ENCODE data around the gene TKT.

The TKT gene

DNA sequence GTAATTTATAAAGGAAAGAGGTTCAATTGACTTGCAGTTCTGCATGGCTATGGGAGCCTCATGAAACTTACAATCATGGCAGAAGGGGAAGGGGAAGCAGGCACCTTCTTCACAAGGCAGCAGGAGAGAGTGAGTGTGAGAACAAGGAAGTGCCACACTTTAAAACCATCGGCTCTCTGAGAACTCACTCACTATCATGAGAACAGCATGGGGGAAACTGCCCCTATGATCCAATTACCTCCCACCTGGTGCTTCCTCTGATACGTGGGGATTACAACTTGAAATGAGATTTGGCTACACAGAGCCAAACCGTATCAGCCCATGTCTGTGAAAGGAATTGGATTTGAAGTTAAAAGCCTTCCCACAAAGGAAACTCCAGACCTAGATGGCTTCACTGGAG, 39.1 kb downstream of the TKT start:
- no peak overlapping the region for H2BK120ac ChIP-seq (ENCODE audit: low read depth, low read length)
- no peak overlapping the region for H3K23ac ChIP-seq (ENCODE audit: low read depth, low read length, poor library complexity)
- H3K4me3 ChIP-seq (ENCODE audit: low read length in 2 of 2) = no peak overlapping the region
- no peak overlapping the region for H3K27ac ChIP-seq (replicated peaks; ENCODE audit: low read length)
- no peaks in the 10 kb centered on the region for H3K79me1 ChIP-seq (ENCODE audit: low read depth, low read length)
- H3K9ac ChIP-seq (ENCODE audit: low read depth, low read length, poor library complexity) = no peak overlapping the region
- H2AK5ac ChIP-seq (ENCODE audit: low read depth, low read length) = no peak overlapping the region
- no peak overlapping the region for H2BK5ac ChIP-seq (ENCODE audit: low read length)
- no peak for DNase-seq (ENCODE audit: low spot score)
- no peaks in the 10 kb centered on the region for H3K27me3 ChIP-seq (ENCODE audit: control insufficient read depth in 3 of 3, insufficient read depth in 3 of 3, low read depth in 1 of 3, low read length in 3 of 3)
- no peak overlapping the region for H3K4ac ChIP-seq (ENCODE audit: low read length)
- no peak overlapping the region for H3K14ac ChIP-seq (ENCODE audit: low read length)
- no peak overlapping the region for H4K8ac ChIP-seq (ENCODE audit: low read depth, low read length)
- H2BK15ac ChIP-seq (ENCODE audit: low read length) = no peak overlapping the region
- H3K9me3 ChIP-seq (replicated peaks in 1 of 2; ENCODE audit: control insufficient read depth in 2 of 2, insufficient read depth in 1 of 2, low read depth in 1 of 2, low read length in 2 of 2) = no peaks in the 10 kb centered on the region
- H3K4me1 ChIP-seq (ENCODE audit: control insufficient read depth in 2 of 2, insufficient read depth in 1 of 2, low read depth in 1 of 2, low read length in 2 of 2) = no peaks in the 10 kb centered on the region
- no peak overlapping the region for H4K91ac ChIP-seq (ENCODE audit: low read depth, low read length, poor library complexity)
- H3K18ac ChIP-seq (ENCODE audit: low read length) = no peak overlapping the region
- H3K4me2 ChIP-seq (ENCODE audit: insufficient read depth, low read length, poor library complexity, severe bottlenecking) = no peak overlapping the region
- H2BK12ac ChIP-seq (ENCODE audit: low read length) = no peak overlapping the region
- no peak overlapping the region for H2AFZ ChIP-seq (ENCODE audit: low read length)
- H3K36me3 ChIP-seq (replicated peaks in 1 of 2; ENCODE audit: control insufficient read depth in 2 of 2, insufficient read depth in 2 of 2, low read length in 2 of 2) = no peaks in the 10 kb centered on the region
- WGBS, 2 donors (ENCODE audit: extremely low coverage in 2 of 2, insufficient read length in 2 of 2, insufficient replicate concordance in 1 of 2) = no CpG with 5 or more reads among the region's 3 CpGs

DNA sequence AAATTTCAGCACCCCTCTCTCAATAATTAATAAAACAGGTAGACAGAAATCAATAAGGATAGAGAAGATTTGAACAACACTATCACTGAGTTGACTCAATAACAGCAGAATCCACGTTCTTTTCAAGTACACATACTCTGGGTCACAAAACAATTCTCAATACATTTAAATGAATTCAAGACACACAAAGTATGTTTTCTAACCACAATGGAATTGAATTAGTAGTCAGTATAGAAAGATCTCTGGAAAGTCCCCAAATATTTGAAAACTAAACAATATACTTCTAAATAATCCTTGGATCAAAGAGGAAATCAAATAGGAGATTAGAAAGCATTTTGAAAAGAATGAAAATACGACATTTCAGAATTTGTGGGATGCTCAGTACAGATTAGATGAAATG, 40.0 kb downstream of the TKT start:
- Histone ChIP-seq H2BK120ac (ENCODE audit: low read depth, low read length) (no peak overlapping the region), H3K4me3 (ENCODE audit: low read length in 2 of 2) (no peak overlapping the region), H3K9me3 (replicated peaks in 1 of 2; ENCODE audit: control insufficient read depth in 2 of 2, insufficient read depth in 1 of 2, low read depth in 1 of 2, low read length in 2 of 2) (no peaks in the 10 kb centered on the region), H3K36me3 (replicated peaks in 1 of 2; ENCODE audit: control insufficient read depth in 2 of 2, insufficient read depth in 2 of 2, low read length in 2 of 2) (no peaks in the 10 kb centered on the region), H3K27me3 (ENCODE audit: control insufficient read depth in 3 of 3, insufficient read depth in 3 of 3, low read depth in 1 of 3, low read length in 3 of 3) (no peaks in the 10 kb centered on the region), H2AFZ (ENCODE audit: low read length) (no peak overlapping the region), H3K18ac (ENCODE audit: low read length) (no peak overlapping the region), H3K23ac (ENCODE audit: low read depth, low read length, poor library complexity) (no peak overlapping the region), H3K27ac (replicated peaks; ENCODE audit: low read length) (no peak overlapping the region), H4K8ac (ENCODE audit: low read depth, low read length) (no peak overlapping the region), H2BK15ac (ENCODE audit: low read length) (no peak overlapping the region), H4K91ac (ENCODE audit: low read depth, low read length, poor library complexity) (no peak overlapping the region), H2AK5ac (ENCODE audit: low read depth, low read length) (no peak overlapping the region), H3K14ac (ENCODE audit: low read length) (no peak overlapping the region), H3K79me1 (ENCODE audit: low read depth, low read length) (no peaks in the 10 kb centered on the region), H3K4me2 (ENCODE audit: insufficient read depth, low read length, poor library complexity, severe bottlenecking) (no peak overlapping the region), H2BK5ac (ENCODE audit: low read length) (no peak overlapping the region), H3K4me1 (ENCODE audit: control insufficient read depth in 2 of 2, insufficient read depth in 1 of 2, low read depth in 1 of 2, low read length in 2 of 2) (no peaks in the 10 kb centered on the region), H2BK12ac (ENCODE audit: low read length) (no peak overlapping the region), H3K9ac (ENCODE audit: low read depth, low read length, poor library complexity) (no peak overlapping the region), H3K4ac (ENCODE audit: low read length) (no peak overlapping the region)
- WGBS, 2 donors (ENCODE audit: extremely low coverage in 2 of 2, insufficient read length in 2 of 2, insufficient replicate concordance in 1 of 2) = no CpG with 5 or more reads among the region's 2 CpGs
- DNase-seq (ENCODE audit: low spot score) = no peak

DNA sequence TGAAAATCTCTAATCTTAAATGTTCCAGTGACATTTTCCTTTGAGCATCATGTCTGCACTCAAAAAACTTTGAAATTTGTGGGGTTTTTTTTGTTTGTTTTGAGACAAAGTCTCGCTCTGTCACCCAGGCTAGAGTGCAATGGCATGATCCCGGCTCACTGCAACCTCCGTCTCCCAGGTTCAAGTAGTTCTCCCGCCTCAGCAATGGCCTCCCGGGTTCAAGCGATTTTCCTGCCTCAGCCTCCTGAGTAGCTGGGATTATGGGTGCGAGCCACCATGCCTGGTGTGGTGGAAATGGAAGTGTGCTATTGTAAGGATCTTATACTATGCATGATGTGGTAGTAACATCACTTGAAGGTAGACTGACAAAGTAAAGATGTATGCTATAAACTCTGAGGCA, 42.5 kb downstream of the TKT start:
- H3K4me1 ChIP-seq (ENCODE audit: control insufficient read depth in 2 of 2, insufficient read depth in 1 of 2, low read depth in 1 of 2, low read length in 2 of 2) = no peaks in the 10 kb centered on the region
- H3K27me3 ChIP-seq (ENCODE audit: control insufficient read depth in 3 of 3, insufficient read depth in 3 of 3, low read depth in 1 of 3, low read length in 3 of 3) = no peaks in the 10 kb centered on the region
- H3K4me2 ChIP-seq (ENCODE audit: insufficient read depth, low read length, poor library complexity, severe bottlenecking) = no peak overlapping the region
- H4K8ac ChIP-seq (ENCODE audit: low read depth, low read length) = no peak overlapping the region
- H2BK12ac ChIP-seq (ENCODE audit: low read length) = no peak overlapping the region
- no peak overlapping the region for H3K4ac ChIP-seq (ENCODE audit: low read length)
- H2BK15ac ChIP-seq (ENCODE audit: low read length) = no peak overlapping the region
- no CpG with 5 or more reads among the region's 7 CpGs for WGBS, 2 donors (ENCODE audit: extremely low coverage in 2 of 2, insufficient read length in 2 of 2, insufficient replicate concordance in 1 of 2)
- no peak overlapping the region for H2BK5ac ChIP-seq (ENCODE audit: low read length)
- H3K36me3 ChIP-seq (replicated peaks in 1 of 2; ENCODE audit: control insufficient read depth in 2 of 2, insufficient read depth in 2 of 2, low read length in 2 of 2) = no peaks in the 10 kb centered on the region
- DNase-seq (ENCODE audit: low spot score) = no peak
- peaks cover 0 to 2% of the 10 kb centered on the region in 2 donors for H3K9me3 ChIP-seq (replicated peaks in 1 of 2; ENCODE audit: control insufficient read depth in 2 of 2, insufficient read depth in 1 of 2, low read depth in 1 of 2, low read length in 2 of 2)
- H2AFZ ChIP-seq (ENCODE audit: low read length) = no peak overlapping the region
- H3K4me3 ChIP-seq (ENCODE audit: low read length in 2 of 2) = no peak overlapping the region
- no peak overlapping the region for H2BK120ac ChIP-seq (ENCODE audit: low read depth, low read length)
- H3K9ac ChIP-seq (ENCODE audit: low read depth, low read length, poor library complexity) = no peak overlapping the region
- no peak overlapping the region for H4K91ac ChIP-seq (ENCODE audit: low read depth, low read length, poor library complexity)
- H3K27ac ChIP-seq (replicated peaks; ENCODE audit: low read length) = no peak overlapping the region
- no peak overlapping the region for H3K18ac ChIP-seq (ENCODE audit: low read length)
- H3K23ac ChIP-seq (ENCODE audit: low read depth, low read length, poor library complexity) = no peak overlapping the region
- H3K14ac ChIP-seq (ENCODE audit: low read length) = no peak overlapping the region
- H3K79me1 ChIP-seq (ENCODE audit: low read depth, low read length) = no peaks in the 10 kb centered on the region
- no peak overlapping the region for H2AK5ac ChIP-seq (ENCODE audit: low read depth, low read length)

- Histone ChIP-seq H3K23ac (ENCODE audit: low read depth, low read length, poor library complexity) (no peak overlapping the region), H3K9ac (ENCODE audit: low read depth, low read length, poor library complexity) (no peak overlapping the region), H3K4me1 (ENCODE audit: control insufficient read depth in 2 of 2, insufficient read depth in 1 of 2, low read depth in 1 of 2, low read length in 2 of 2) (no peaks in the 10 kb centered on the region), H4K91ac (ENCODE audit: low read depth, low read length, poor library complexity) (no peak overlapping the region), H3K27ac (replicated peaks; ENCODE audit: low read length) (no peak overlapping the region), H3K4ac (ENCODE audit: low read length) (no peak overlapping the region), H3K9me3 (replicated peaks in 1 of 2; ENCODE audit: control insufficient read depth in 2 of 2, insufficient read depth in 1 of 2, low read depth in 1 of 2, low read length in 2 of 2) (peaks cover 0 to 2% of the 10 kb centered on the region in 2 donors), H2BK15ac (ENCODE audit: low read length) (no peak overlapping the region), H2AFZ (ENCODE audit: low read length) (no peak overlapping the region), H4K8ac (ENCODE audit: low read depth, low read length) (no peak overlapping the region), H3K79me1 (ENCODE audit: low read depth, low read length) (no peaks in the 10 kb centered on the region), H3K27me3 (ENCODE audit: control insufficient read depth in 3 of 3, insufficient read depth in 3 of 3, low read depth in 1 of 3, low read length in 3 of 3) (no peaks in the 10 kb centered on the region), H2BK120ac (ENCODE audit: low read depth, low read length) (no peak overlapping the region), H3K36me3 (replicated peaks in 1 of 2; ENCODE audit: control insufficient read depth in 2 of 2, insufficient read depth in 2 of 2, low read length in 2 of 2) (no peaks in the 10 kb centered on the region), H3K4me3 (ENCODE audit: low read length in 2 of 2) (no peak overlapping the region), H3K14ac (ENCODE audit: low read length) (no peak overlapping the region), H3K18ac (ENCODE audit: low read length) (no peak overlapping the region), H2BK5ac (ENCODE audit: low read length) (no peak overlapping the region), H2BK12ac (ENCODE audit: low read length) (no peak overlapping the region), H3K4me2 (ENCODE audit: insufficient read depth, low read length, poor library complexity, severe bottlenecking) (no peak overlapping the region), H2AK5ac (ENCODE audit: low read depth, low read length) (no peak overlapping the region)
- WGBS, 2 donors (ENCODE audit: extremely low coverage in 2 of 2, insufficient read length in 2 of 2, insufficient replicate concordance in 1 of 2) = no CpG with 5 or more reads among the region's 9 CpGs
- no peak for DNase-seq (ENCODE audit: low spot score)
These were observed 43.8 kb downstream of the TKT start for GRCh38 chr3:53211706-53212702.
